Measurements from ENCODE around the gene KCNJ5. TPM values are rescaled to one million over a fixed set of nuclear protein-coding genes. Genes with fewer than 3 reads are reported as not detected.

The KCNJ5 gene
- total and polyA plus RNA-seq, 2 experiments from 2014 or later, result not detected

DNA sequence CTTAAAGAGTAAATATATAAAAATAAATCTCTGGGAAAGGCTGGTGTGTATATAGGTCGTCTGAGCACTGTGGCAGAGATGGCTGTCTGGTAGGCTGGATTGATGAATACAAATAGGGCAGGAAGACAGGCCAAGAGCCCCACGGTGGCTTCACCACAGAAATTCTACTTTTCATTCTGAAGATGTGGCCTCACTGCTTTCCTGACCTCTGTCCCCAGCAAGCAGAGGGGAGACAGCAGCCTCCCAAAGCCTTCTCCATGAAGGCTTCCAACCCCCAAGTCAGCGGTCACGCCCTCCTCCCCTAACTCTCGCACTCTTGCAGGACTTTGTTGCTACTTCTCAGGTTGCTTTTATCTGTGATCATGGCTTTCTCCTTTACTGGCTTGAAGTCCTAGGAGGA is 13.4 kb upstream of the KCNJ5 start:
- peaks cover 14% of the 10 kb centered on the region for H3K4me1 Mint-ChIP-seq
- ATAC-seq (no peak), DNase-seq (ENCODE audit: low spot score) (no peak)
- peaks cover 19% of the 10 kb centered on the region for H3K27me3 Mint-ChIP-seq (ENCODE audit: insufficient read depth, low read depth, poor library complexity)
- TF ChIP-seq STAT1 (IDR thresholded peaks at IDR 0.05; ENCODE audit: unreplicated experiment) (no peak), ZNF114 (CRISPR knock-in tag; IDR thresholded peaks at IDR 0.05) (no peak), CREB1 (CRISPR knock-in tag; IDR thresholded peaks at IDR 0.05; ENCODE audit: low read depth) (no peak), EZH2 (IDR thresholded peaks at IDR 0.05; ENCODE audit: low read depth, unreplicated experiment) (no peak)
- TF ChIP-seq, protein P1, sequence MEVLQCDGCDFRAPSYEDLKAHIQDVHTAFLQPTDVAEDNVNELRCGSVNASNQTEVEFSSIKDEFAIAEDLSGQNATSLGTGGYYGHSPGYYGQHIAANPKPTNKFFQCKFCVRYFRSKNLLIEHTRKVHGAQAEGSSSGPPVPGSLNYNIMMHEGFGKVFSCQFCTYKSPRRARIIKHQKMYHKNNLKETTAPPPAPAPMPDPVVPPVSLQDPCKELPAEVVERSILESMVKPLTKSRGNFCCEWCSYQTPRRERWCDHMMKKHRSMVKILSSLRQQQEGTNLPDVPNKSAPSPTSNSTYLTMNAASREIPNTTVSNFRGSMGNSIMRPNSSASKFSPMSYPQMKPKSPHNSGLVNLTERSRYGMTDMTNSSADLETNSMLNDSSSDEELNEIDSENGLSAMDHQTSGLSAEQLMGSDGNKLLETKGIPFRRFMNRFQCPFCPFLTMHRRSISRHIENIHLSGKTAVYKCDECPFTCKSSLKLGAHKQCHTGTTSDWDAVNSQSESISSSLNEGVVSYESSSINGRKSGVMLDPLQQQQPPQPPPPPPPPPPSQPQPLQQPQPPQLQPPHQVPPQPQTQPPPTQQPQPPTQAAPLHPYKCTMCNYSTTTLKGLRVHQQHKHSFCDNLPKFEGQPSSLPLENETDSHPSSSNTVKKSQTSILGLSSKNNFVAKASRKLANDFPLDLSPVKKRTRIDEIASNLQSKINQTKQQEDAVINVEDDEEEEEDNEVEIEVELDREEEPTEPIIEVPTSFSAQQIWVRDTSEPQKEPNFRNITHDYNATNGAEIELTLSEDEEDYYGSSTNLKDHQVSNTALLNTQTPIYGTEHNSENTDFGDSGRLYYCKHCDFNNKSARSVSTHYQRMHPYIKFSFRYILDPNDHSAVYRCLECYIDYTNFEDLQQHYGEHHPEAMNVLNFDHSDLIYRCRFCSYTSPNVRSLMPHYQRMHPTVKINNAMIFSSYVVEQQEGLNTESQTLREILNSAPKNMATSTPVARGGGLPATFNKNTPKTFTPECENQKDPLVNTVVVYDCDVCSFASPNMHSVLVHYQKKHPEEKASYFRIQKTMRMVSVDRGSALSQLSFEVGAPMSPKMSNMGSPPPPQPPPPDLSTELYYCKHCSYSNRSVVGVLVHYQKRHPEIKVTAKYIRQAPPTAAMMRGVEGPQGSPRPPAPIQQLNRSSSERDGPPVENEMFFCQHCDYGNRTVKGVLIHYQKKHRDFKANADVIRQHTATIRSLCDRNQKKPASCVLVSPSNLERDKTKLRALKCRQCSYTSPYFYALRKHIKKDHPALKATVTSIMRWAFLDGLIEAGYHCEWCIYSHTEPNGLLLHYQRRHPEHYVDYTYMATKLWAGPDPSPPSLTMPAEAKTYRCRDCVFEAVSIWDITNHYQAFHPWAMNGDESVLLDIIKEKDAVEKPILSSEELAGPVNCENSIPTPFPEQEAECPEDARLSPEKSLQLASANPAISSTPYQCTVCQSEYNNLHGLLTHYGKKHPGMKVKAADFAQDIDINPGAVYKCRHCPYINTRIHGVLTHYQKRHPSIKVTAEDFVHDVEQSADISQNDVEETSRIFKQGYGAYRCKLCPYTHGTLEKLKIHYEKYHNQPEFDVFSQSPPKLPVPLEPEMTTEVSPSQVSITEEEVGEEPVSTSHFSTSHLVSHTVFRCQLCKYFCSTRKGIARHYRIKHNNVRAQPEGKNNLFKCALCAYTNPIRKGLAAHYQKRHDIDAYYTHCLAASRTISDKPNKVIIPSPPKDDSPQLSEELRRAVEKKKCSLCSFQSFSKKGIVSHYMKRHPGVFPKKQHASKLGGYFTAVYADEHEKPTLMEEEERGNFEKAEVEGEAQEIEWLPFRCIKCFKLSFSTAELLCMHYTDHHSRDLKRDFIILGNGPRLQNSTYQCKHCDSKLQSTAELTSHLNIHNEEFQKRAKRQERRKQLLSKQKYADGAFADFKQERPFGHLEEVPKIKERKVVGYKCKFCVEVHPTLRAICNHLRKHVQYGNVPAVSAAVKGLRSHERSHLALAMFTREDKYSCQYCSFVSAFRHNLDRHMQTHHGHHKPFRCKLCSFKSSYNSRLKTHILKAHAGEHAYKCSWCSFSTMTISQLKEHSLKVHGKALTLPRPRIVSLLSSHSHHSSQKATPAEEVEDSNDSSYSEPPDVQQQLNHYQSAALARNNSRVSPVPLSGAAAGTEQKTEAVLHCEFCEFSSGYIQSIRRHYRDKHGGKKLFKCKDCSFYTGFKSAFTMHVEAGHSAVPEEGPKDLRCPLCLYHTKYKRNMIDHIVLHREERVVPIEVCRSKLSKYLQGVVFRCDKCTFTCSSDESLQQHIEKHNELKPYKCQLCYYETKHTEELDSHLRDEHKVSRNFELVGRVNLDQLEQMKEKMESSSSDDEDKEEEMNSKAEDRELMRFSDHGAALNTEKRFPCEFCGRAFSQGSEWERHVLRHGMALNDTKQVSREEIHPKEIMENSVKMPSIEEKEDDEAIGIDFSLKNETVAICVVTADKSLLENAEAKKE (CRISPR knock-in tag; IDR thresholded peaks at IDR 0.05), result no peak
- TF ChIP-seq, protein P2, sequence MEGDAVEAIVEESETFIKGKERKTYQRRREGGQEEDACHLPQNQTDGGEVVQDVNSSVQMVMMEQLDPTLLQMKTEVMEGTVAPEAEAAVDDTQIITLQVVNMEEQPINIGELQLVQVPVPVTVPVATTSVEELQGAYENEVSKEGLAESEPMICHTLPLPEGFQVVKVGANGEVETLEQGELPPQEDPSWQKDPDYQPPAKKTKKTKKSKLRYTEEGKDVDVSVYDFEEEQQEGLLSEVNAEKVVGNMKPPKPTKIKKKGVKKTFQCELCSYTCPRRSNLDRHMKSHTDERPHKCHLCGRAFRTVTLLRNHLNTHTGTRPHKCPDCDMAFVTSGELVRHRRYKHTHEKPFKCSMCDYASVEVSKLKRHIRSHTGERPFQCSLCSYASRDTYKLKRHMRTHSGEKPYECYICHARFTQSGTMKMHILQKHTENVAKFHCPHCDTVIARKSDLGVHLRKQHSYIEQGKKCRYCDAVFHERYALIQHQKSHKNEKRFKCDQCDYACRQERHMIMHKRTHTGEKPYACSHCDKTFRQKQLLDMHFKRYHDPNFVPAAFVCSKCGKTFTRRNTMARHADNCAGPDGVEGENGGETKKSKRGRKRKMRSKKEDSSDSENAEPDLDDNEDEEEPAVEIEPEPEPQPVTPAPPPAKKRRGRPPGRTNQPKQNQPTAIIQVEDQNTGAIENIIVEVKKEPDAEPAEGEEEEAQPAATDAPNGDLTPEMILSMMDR (conservative IDR thresholded peaks at IDR 0.05; ENCODE audit: low read depth in 2 of 2), result no peak
- TF ChIP-seq, protein P3, sequence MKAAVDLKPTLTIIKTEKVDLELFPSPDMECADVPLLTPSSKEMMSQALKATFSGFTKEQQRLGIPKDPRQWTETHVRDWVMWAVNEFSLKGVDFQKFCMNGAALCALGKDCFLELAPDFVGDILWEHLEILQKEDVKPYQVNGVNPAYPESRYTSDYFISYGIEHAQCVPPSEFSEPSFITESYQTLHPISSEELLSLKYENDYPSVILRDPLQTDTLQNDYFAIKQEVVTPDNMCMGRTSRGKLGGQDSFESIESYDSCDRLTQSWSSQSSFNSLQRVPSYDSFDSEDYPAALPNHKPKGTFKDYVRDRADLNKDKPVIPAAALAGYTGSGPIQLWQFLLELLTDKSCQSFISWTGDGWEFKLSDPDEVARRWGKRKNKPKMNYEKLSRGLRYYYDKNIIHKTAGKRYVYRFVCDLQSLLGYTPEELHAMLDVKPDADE (IDR thresholded peaks at IDR 0.05), result no peak
- Histone ChIP-seq H3K36me3 (ENCODE audit: insufficient read depth) (no peaks in the 10 kb centered on the region), H3K4me3 (no peak overlapping the region), H3K4me2 (no peak overlapping the region), H3K4me1 (ENCODE audit: insufficient read depth) (peaks cover 9% of the 10 kb centered on the region), H3F3A (replicated peaks; ENCODE audit: low read depth) (no peaks in the 10 kb centered on the region), H3K79me2 (replicated peaks; ENCODE audit: insufficient read depth) (no peaks in the 10 kb centered on the region), H3K27me3 (ENCODE audit: insufficient read depth) (peaks cover 9% of the 10 kb centered on the region; the same call in 1 of the 2 replicates), H4K20me1 (replicated peaks; ENCODE audit: insufficient read depth) (no peaks in the 10 kb centered on the region), H2AFZ (no peak overlapping the region), H3K27ac (ENCODE audit: low read depth) (no peak overlapping the region), H3K9me2 (ENCODE audit: insufficient read depth) (no peaks in the 10 kb centered on the region)
- no peaks in the 10 kb centered on the region for H3K36me3 Mint-ChIP-seq (ENCODE audit: low read depth)
- H3K27ac Mint-ChIP-seq, result no peak overlapping the region
- H3K9me3 Mint-ChIP-seq, result no peaks in the 10 kb centered on the region
- no peak overlapping the region for H3K4me3 Mint-ChIP-seq

All from GM23338 (cell line).